ENCODE data around the gene FOXJ3.

DNA sequence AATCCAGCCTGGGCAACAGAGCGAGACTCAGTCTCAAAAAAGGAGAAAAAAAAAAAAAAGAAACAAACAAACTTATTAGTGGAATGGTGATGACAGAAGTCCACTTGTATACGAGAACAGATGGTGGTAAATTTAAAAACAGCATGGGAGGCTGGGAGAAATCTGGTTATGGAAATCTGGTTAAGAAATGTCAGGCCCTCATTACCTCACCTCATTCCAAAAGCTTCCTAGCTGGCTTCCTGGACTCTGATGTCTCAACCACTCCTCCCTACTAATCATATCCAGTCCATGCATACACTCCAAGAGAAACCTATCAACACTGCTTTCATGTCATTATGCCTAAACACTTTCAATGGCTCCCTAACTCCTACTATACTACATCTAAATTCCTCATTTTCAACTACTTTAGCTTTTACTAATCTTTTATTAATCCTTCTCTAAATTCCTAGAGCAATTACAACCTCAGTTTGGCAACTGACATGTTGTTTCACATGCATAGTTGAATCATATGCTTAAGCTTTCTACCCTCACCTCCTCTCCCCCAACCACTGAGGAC lies 52.9 kb downstream of the FOXJ3 start:
- no peak for TF ChIP-seq POLR2A (IDR thresholded peaks at IDR 0.05)
- no peak for TF ChIP-seq CTCF (IDR thresholded peaks at IDR 0.05)
